GM18867 (cell line): ENCODE results near the gene HLX.
A peak's percentile ranks its signal among the peaks of the same experiment; 100 is the strongest.

Experiments
- ATAC-seq: cut with Tn5 transposase; IDR thresholded peaks from one replicate; pipeline ENCODE4 v1.9.1; 2021; ENCODE audit warnings: mild to moderate bottlenecking, moderate library complexity; ENCODE audit not compliant: unreplicated experiment

The HLX gene

DNA sequence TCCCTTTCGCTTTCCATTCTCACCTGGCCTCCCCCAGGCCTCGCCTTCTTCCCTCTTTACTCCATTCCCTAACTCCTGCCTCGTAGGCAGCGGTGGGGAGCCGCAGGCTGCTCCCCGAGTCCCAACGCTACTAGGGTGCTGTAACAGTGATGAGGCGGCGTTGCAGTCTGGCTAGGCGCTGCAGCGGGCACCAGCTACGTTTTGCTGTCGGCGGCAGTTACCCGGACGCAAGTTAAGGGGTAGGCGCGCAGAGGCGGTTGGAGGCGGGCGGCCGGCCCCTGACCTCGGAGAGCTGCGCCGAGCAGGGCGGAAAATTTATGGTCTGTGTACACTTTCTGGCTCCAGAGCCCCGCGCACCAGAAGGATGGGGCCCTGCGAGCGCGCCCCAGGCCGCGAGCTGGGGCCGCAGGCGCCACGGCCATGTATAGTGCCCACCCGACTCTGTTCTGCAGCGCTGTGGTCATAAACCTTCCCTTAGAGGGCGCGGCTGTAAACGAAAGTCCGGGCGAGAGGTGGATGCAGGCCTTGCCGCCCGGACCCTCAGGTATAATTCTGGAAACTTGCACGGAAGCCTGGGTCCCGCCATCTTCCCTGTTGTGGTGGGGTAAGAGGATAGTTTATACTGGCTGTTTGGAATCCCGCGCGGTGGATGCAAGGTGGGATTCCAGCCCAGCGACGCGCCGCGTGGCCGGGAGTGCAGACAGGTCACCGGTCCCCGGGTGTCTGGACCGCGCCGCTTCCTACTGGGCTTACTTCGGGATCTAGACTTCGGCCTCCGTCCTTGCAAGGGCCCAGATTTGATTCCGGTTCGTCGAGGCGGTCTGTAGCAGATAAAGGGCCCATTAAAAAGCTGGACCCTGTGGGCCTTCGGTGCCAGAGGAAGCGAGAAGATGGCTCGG, 15.0 kb downstream of the HLX start:
- ATAC-seq, result no peak

DNA sequence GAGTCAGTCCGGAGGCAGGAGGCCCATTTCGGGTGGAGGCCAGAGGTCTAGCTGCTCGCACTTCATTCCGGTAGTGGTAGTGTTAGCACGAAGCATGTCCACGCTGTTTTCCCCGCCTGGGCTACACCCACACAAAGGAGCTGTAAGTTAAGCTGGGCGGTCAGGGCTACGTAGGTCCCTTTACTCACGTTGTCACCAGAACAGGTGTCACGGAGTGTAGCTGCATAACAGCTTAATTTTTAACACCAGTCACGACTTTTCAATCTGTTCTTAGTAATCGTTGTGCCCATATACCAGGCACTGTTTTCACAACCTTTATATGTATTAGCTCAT, 15.6 kb downstream of the HLX start:
- ATAC-seq, result no peak

DNA sequence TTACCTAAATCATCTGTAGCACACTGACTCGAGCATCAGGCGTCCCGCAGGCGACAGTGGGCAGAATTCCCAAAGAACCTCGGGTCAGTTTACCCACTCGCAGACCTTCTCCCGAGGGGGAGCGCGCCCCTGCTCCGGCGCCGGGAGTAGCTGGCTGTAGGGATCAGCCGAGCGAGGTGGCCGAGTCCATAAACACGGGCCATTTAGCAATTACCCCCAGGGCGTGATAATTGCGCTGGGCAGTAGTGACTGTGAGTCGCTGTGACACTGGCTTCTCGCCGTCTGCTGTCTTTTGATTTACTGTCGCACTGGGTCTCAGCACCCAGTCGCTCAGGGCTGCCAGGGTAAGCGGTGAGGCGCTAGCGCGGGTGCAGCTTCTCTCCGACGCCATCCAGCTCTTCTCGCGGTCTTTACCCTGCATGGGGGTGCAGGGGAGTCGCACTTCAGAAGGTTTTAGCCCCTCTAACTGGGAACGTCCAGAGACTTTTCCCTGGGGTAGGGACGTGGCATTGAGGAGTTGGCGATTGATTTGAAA, 16.2 kb downstream of the HLX start:
- ATAC-seq, result no peak

DNA sequence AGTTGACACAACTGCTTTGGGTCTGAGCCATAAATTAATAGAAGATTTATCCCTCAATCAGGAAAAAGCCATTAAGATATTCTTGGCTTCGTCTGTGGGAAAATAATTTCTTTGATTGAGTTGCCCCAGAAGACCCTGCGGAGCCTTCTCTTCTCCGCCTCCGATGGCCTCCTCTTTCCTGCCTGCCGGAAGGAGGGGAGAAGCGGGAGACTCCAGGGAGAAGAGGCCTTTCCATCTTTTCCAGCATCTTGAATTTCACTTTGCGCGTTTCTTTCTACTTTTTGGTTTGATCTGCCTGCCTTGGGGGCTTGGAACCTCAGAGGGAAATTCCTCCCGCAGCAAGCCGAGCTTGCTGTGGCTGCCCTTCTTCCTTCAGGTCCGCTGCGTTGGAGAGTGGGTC, 16.8 kb downstream of the HLX start:
- ATAC-seq, result no peak

DNA sequence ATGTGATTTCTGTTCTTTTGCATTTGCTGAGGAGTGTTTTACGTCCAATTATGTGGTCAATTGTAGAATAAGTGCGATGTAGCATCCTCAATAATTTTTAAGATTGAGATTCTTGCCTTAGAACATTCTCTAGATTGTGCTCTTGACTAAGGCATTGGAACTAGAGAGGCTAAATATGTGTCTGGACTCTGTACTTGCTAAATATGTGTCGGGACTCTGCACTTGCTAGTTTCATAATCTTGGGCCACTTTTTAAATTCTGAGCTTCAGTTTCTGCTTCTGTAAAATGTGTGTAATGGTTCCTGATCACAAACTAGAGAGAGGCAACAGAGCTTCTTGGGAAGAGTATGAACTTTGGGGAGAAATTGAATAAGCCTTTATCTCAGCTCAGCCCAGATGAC, 21.6 kb downstream of the HLX start:
- ATAC-seq, result no peak

DNA sequence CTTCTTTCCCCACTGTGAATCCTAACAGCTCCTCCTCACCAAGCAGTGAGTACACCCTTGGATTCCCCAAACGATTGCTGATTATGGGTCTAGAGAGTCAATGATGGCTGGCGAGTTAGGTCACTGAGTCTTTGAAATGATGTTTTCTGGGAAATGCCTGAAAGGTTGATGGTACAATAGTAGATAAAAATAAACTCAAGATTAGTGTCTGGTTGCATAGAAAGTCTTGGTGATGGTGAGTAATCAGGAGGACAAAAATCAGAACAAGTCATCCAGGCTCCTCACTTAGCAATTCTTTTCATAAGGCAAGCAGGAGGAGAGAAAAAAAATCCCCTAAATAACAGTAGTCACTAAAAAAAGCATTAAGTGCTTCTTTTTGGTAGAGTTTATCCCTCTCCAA, 22.6 kb downstream of the HLX start:
- no peak for ATAC-seq

DNA sequence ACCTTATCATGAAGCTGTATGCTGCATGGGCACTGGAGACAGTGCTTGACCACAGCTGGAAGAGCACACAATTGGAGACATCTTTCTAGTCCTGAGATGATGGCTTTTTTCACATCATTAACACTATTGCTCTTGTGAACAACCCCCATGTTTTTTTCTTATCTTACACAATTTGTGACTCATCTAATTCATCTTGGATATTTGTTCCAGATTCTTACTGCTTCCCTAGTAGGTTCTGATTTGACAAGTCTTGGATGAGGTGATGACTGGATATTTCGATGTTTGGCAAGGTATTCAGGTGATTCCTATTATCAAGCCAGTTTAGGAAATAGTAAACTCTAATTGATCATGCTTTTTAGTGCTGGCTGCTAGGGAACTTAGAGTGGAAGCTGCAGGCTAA, 23.7 kb downstream of the HLX start:
- no peak for ATAC-seq

DNA sequence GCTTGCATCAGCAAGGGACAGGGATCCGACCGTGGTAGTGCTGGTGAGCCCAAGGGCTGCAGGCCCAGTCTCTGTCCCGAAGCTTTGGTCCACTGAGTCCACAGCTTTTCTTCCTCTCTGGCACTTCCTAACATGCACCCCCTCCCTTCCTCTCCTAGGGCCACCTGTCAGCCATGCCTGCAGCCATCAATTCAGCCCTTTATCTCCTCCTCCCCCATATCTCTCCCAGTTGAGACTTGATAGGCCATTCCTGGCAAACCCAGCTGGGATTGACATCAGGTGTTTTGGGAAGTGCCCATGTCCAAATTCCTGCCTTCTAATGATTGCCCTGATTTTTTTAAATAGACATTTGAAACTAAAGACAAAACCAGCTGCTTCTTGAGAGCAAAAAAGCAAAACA, 25.6 kb downstream of the HLX start:
- ATAC-seq, result no peak

DNA sequence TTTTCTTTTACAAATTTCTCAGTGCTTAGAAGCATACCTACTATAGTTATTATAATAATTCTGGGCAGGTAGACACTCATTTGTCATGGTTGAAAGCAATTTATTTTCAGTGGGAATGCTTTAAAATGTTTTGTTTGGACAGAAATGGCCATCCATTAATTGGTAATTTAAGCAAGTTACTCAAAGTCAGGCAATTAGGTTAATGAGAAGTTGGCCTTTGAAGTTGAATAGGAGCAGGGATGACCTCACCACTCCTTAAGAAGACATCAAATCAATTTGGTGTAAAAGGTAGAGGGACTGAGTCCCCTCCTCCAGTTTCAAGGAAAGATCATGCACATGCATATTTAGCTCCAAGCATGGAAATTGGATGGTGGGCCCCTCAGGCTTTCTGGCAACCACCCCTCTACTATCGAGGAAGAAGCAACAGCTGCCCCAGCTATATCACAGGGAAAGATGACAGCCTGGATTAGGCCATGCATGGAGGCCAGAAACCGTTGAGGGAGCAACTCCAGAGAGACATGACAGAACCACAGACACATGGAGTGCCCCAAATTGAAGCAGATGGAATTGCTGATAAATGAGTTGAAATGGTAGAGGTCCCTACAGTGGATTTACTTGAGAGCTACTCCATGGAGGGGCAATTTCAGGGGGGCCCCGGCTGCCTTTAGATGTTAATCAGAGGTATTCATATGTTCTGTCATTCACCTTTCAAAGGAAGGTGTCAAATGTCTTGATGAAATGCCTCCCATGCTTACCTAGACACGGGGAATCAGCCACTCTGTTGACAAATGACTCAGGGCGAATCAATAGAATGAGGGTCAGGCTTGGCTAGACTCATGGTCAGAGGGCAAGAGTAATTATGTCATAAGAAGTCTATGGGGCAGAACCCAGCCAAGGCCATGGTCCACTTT, 26.7 kb downstream of the HLX start:
- no peak for ATAC-seq

DNA sequence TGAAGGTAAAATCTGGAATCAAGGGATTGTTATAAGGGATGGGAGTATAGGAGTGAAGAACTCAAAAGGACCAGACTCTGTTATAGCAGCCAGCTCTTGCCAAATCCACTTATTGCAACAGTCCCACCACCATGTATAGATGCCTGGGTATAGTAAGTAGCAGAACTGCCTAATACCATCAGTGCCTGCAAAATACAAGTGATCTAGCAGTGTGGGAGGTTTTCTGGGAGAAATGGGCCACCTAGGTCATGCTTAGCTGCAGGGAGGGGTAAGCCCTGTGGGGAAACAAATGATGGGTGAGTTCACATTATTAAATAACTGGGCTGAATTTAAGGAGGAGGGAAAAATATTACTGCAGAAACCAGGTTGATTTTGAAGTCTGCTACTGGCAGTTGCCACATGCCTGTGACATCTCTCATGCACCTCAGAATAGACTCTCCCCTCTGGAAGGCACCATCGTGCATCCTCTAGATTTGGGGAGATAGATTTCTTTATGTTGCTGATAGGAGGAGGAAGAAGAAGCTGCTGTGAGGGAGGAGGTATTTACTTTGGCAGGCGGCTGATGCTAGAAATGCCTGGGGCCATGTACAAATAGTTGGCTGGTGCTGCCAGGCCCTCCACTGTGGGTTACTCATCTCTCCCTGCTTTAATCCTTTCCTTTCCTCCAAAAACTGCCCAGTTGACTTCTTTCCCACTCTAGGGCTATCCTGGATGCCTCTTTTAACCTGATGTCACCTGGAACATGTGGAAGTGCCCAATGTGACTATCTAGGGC, 27.5 kb downstream of the HLX start:
- ATAC-seq, result no peak

DNA sequence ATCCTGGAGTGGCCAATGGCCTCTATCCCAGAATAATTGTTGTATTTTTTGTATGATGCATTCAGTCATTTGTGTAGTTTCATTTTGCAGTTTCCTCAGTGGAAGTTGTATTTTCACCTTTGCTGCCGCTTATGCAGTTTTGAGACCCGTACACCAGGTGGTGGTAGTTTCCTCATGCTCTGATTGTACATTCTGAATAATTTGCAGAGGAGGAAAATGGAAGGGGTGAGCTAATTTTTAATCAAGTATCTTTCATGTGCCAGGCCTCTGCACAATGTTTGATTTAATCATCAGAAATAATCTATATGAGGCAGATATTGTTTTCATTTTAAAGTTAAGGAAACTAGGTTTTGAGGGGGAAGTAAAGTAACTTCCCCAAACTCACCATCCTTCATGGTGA, 29.5 kb downstream of the HLX start:
- peak; percentile 79 for ATAC-seq

DNA sequence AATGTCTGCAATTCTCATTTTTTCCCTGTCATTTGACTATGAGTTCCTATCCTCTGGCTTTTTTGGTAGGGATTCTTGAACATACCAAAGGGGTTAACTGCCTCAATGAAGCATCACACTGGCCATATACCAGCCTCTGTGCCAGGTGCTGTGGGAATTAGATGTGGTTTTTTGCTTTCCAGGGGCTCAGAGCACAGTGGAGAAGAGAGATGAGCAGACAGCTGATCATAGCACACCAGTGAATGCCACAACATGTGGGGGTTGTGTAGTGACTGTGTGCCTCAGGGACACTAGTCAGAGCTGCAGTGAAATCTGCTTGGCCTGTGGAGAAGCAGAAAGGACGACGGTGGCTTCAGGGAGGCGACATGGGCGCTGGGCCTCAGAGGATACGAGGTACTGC, 30.8 kb downstream of the HLX start:
- ATAC-seq, result no peak

DNA sequence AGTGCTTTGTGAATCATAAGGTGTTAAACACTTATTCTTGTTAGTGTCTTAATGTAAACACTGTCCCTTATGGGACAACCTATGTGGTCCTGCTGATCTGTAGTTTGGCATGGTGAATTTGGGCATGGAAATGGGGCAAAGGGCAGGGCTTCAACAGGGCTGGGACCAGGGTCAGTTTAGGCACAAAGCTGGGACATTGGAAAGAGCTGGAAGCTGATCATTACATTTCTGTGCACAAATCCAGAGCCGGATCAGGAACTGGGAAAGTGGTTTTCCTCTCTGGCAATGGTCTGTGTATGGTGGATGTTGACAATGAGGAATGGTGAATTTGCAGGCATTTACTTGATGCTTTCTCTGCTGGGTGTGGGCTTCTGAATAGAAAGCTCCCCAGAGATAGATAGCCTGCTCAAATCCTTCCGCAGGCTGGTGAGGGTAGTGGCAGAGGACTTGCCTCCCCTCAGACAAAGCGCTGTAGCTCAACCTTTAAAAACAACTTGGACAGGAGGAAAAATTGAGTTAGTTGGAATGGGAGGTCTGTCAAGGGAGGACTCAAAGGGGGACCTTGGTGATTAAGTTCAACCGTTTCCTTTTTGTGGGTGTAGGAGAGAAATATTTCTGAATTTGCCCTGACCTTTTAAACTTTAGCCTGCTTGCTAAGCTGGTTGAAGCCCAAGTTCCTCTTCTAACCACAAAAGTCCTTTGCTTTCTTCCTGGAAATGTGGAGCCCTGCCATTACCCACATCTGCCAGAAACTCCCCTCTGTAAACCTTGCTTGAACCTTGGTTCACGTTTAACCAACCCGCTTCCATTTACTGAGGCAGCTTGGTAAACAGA, 35.3 kb downstream of the HLX start:
- no peak for ATAC-seq

DNA sequence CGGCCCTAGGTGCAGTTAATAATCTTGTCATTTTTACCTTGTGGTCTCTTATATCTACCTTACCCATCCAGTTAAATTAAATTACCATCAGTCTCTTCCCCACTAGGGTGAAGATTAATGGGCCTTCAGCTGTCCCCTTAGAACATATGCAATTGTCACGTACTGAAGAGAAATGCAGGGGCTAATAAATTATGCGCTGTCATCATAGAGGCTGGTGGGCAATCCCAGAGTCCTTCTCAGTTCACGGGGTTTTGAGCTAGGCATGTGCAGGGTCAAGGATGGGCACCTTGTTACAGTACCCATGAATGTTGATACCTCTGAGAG, 35.8 kb downstream of the HLX start:
- ATAC-seq, result no peak

DNA sequence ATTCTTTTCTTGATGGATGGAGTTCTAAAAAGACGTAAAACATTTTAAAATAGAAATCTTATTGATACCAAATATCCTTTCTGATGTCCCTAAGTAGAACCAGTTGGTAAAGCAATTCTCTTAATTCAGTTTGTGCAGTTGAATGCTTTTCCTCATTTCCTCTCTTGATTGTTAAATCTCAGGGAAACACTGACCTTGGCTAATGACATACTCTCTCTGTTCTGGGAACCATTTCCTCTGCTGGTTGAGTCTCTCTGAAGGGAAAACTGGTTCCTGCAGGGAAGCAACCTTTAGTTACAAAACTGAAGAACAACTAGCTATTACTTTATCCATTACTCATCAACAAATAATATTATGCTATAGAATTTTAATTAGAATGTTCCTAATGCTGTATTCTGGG, 36.7 kb downstream of the HLX start:
- ATAC-seq, result no peak

DNA sequence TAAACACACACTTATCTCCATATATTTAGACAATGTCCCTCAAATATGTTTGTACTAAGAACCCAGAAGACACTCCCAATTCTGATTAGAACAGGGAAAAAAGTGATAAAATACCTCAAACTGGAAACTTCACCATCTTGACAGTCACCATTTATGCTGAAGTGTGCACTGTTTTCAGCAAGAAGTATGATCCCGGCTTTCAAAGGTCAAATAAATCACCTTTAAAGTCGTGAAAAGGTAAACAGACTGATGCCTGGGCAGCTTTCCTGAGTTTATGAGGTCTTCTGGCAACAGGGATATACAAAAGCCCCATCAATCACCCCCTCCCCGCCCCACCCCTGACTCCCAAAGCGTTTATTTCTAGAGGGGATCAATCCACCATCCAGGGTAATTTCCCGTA, 37.9 kb downstream of the HLX start:
- ATAC-seq, result no peak

DNA sequence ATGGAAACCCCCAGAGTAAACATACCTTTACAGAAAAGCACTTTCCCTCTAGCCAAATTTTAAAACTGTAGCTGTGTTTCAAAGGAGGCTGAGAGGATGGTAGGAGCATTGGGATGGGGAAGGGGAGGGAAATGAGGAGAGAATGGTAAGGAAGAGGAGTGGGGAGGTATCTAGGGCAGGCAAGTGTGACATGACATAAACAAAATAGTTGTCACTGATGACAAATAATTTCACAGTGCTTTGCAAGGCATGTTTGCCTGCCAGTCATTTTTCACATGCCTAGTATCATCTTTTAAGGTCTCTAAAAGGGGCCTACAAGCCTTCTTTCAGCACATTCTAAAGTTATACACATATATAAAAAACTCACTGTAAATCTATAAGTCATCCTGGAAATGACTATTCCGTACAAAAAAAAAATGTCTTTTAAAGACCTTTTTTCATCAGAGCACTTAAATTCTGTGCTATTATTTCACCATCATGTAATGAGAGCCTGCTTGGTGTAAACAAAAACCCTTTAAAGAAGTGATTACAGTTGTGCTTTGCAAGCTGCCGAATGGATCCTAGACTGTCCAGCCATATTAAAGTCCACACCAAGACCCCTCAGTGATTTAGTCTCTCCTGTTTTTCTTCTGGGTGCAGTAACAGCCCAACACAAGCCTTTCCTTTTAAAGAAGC, 38.4 kb downstream of the HLX start:
- no peak for ATAC-seq

DNA sequence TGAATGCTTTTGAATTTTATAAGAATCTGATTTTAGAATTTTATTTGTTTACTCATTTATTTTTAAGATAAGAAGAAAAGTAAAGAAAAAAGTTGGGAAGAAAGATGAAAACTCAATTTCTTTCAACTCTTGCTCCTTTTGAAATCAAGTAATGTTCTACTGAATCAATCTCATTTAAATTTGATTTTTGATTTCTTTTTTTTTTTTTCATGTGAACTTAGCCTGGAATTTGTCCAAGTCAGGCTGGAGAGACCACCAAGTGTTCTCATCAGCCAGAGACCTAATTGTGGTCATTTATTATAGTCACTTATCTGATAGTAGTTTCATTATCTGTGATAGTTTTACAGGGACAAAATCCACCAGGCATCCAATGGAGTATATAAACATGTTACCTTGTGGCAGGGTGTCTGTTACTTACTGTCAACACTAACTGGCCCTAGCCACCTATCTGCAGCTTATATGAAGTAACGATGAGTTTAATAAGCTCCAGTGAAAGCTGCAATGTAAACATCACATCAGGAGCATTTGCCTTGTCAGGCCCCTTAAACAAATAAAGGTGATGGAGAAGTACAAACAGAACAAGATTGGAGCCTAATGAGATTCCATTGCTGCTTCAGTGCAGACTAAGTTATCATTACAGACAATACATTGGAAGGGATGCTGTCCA, 39.2 kb downstream of the HLX start:
- no peak for ATAC-seq

DNA sequence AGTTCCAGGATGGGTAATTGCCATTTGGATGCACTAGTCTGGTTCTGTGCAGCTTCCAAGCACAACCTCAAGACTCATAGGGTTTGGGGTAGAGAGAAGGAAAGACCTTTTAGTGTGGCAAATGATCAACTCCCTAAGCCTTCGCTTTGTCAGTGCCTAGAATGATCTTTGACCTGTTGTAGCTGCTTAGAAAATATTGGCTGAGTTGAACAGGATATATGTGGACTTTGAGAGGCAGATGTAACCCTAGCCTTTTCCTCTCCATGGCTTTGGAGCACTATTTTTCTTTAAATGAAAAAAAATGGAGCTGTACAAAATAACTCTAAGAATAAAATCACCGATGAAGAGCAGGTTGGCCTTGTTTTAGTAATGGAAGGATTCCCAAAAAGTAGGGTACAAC, 41.7 kb downstream of the HLX start:
- ATAC-seq, result no peak
